Muscle of back (tissue), 11 donors: ENCODE measurements around the gene MCOLN3. TPM values are rescaled to one million over a fixed set of nuclear protein-coding genes. Genes with fewer than 3 reads are reported as not detected.
"Not testable (repeated sequence)": the region's sequence is repeated elsewhere in the genome, so short reads cannot be mapped to it uniquely, and the experiment has no call there.

Source experiments
- DNase-seq, 3 donors: peaks; one replicate each; pipeline versions ENCODE4 v3.0.0 to v3.0.0-alpha.2; 2013
- polyA plus RNA-seq, 10 donors: library from polyadenylated mRNA; unstranded; fragments of 120-200 nt; gene quantifications; one replicate each; pipeline ENCODE4 v1.2.1, GENCODE V29; 2013; ENCODE audit not compliant: insufficient read length in 10 of 10

The MCOLN3 gene
- polyA plus RNA-seq, 10 donors, result 0.90 to 4.5 (median 2.4) TPM

- DNase-seq, result peak in 1 of 3 donors; percentile 7
Observed at GRCh38 chr1:84991097-84991920, 57.0 kb downstream of the MCOLN3 start.

- no peak for DNase-seq
Observed at GRCh38 chr1:84988588-84988987, 59.7 kb downstream of the MCOLN3 start.

- DNase-seq, result not testable (repeated sequence)
Observed at GRCh38 chr1:84986561-84986960, 61.7 kb downstream of the MCOLN3 start.

- no peak for DNase-seq
Observed at GRCh38 chr1:84985365-84985764, 62.9 kb downstream of the MCOLN3 start.

- no peak for DNase-seq
Observed at GRCh38 chr1:84982395-84982794, 65.9 kb downstream of the MCOLN3 start.

GRCh38 chr1:84975035-84975434, 73.3 kb downstream of the MCOLN3 start:
- no peak for DNase-seq

- DNase-seq, result peak in 1 of 3 donors; percentile 4
Observed at GRCh38 chr1:84973498-84974334, 74.6 kb downstream of the MCOLN3 start.

GRCh38 chr1:84972377-84972987, 75.8 kb downstream of the MCOLN3 start:
- no peak for DNase-seq

GRCh38 chr1:84971957-84972356, 76.3 kb downstream of the MCOLN3 start:
- DNase-seq, result no peak

GRCh38 chr1:84969489-84970250, 78.6 kb downstream of the MCOLN3 start:
- DNase-seq, result no peak

GRCh38 chr1:84968865-84969264, 79.4 kb downstream of the MCOLN3 start:
- no peak for DNase-seq

GRCh38 chr1:84968101-84968500, 80.2 kb downstream of the MCOLN3 start:
- DNase-seq, result no peak

Other genes starting within 250 kb of the MCOLN3 start
- 1 to 10 TPM in 1 of 10 donors, under 1 TPM in 7, not detected in 2; 0.05 to 1.3 (median 0.13) TPM for gene LPAR3, start 155.3 kb downstream of the MCOLN3 start, polyA plus RNA-seq
- under 1 TPM in 8 of 10 donors, not detected in 2; 0.05 to 0.82 (median 0.32) TPM for gene MCOLN2, start 51.4 kb downstream of the MCOLN3 start, polyA plus RNA-seq
- 1 to 10 TPM; 2.2 to 8.2 (median 3.3) TPM for gene SYDE2, start 152.5 kb upstream of the MCOLN3 start, polyA plus RNA-seq
- 10 to 100 TPM; 24.0 to 35.5 (median 27.7) TPM for gene C1orf52, start 211.2 kb upstream of the MCOLN3 start, polyA plus RNA-seq
- 10 to 100 TPM; 11.9 to 15.9 (median 13.9) TPM for gene BCL10, start 228.1 kb upstream of the MCOLN3 start, polyA plus RNA-seq